Measurements from ENCODE around the gene SUMF1. TPM values are rescaled to one million over a fixed set of nuclear protein-coding genes. Genes with fewer than 3 reads are reported as not detected.

The SUMF1 gene
- total RNA-seq, 1 donor from 2014 or later, result 10.6 TPM

DNA sequence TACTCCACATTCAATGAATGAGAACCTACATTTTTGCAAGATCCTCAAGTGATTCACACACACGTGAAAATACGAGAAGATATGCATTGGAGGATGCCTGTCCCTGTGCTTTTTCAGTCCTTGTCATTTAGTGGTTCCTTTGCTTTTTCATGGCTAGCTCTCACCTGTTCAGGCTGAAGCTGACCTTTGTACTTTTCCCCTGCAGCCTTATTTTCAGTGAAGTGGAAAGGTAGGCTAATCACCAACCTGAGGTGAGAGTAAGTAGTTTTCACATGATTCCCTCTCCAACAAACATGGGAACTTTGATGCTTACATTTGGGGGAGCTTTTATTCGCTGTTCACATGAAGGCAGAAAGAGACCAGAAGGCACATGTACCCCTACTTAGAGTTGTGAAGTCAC lies 34.4 kb upstream of the SUMF1 start:
- Mint-ChIP-seq H3K4me1 (no peaks in the 10 kb centered on the region), H3K36me3 (ENCODE audit: low read depth) (no peaks in the 10 kb centered on the region), H3K9me3 (no peaks in the 10 kb centered on the region), H3K4me3 (no peak overlapping the region), H3K27me3 (ENCODE audit: low read depth) (peaks cover 2% of the 10 kb centered on the region), H3K27ac (ENCODE audit: unreplicated experiment) (no peak overlapping the region)
- DNase-seq (ENCODE audit: low read depth, low spot score), result no peak
- TF ChIP-seq, protein P1, sequence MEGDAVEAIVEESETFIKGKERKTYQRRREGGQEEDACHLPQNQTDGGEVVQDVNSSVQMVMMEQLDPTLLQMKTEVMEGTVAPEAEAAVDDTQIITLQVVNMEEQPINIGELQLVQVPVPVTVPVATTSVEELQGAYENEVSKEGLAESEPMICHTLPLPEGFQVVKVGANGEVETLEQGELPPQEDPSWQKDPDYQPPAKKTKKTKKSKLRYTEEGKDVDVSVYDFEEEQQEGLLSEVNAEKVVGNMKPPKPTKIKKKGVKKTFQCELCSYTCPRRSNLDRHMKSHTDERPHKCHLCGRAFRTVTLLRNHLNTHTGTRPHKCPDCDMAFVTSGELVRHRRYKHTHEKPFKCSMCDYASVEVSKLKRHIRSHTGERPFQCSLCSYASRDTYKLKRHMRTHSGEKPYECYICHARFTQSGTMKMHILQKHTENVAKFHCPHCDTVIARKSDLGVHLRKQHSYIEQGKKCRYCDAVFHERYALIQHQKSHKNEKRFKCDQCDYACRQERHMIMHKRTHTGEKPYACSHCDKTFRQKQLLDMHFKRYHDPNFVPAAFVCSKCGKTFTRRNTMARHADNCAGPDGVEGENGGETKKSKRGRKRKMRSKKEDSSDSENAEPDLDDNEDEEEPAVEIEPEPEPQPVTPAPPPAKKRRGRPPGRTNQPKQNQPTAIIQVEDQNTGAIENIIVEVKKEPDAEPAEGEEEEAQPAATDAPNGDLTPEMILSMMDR (conservative IDR thresholded peaks at IDR 0.05), result no peak

DNA sequence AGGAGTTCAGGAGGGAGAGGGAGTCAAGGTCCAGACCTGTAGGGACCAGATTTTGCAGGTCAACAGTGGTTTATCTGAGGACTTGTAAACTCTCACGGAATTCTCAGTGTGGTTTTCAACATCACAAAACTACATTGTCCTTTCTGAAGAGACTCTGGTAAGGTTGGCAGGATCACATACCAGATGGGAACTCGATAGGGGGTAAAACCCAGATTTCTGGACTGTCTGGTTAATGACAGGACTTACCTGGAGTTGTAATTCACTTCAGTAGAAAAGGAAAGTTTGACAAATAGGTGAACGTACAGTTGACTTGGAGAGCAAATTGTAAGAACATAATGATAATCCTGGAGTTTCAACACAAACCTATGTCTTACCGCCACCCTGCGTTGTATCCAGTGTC lies 31.4 kb upstream of the SUMF1 start:
- H3K27ac Mint-ChIP-seq (ENCODE audit: unreplicated experiment), result no peak overlapping the region
- peaks cover 28% of the 10 kb centered on the region for H3K27me3 Mint-ChIP-seq (ENCODE audit: low read depth)
- TF ChIP-seq, protein P1 (conservative IDR thresholded peaks at IDR 0.05), result no peak
- DNase-seq (ENCODE audit: low read depth, low spot score), result no peak
- H3K36me3 Mint-ChIP-seq (ENCODE audit: low read depth), result no peaks in the 10 kb centered on the region
- H3K4me3 Mint-ChIP-seq, result no peak overlapping the region
- no peaks in the 10 kb centered on the region for H3K9me3 Mint-ChIP-seq
- peaks cover 9% of the 10 kb centered on the region for H3K4me1 Mint-ChIP-seq

DNA sequence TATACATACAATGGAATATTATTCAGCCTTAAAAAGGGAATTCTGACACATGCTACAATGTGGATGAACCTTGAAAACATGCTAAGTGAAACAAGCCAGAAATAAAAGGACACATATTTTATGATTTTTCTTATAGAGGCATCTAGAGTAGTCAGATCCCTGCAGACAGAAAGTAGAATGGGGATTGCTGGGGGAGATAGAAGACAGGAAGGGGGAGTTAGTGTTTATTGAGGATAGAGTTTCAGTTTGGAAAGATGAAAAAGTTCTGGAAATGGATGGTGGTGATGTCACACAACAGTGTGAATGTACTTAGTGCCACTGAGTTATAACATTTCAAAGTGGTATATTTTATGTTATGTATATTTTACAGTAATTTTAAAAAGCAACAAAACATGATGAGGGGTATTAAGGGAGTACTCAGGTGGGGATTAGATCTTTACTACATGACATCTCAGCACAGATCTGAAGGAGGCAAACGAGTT lies 30.8 kb upstream of the SUMF1 start:
- H3K27ac Mint-ChIP-seq (ENCODE audit: unreplicated experiment), result no peak overlapping the region
- no peaks in the 10 kb centered on the region for H3K9me3 Mint-ChIP-seq

GRCh38 chr3:4497005-4497692 lies 30.1 kb upstream of the SUMF1 start:
- Mint-ChIP-seq H3K9me3 (no peaks in the 10 kb centered on the region), H3K27me3 (ENCODE audit: low read depth) (peaks cover 38% of the 10 kb centered on the region), H3K36me3 (ENCODE audit: low read depth) (no peaks in the 10 kb centered on the region), H3K4me1 (peaks cover 10% of the 10 kb centered on the region), H3K27ac (ENCODE audit: unreplicated experiment) (no peak overlapping the region), H3K4me3 (no peak overlapping the region)
- DNase-seq (ENCODE audit: low read depth, low spot score), result no peak
- TF ChIP-seq, protein P1 (conservative IDR thresholded peaks at IDR 0.05), result no peak

More for the DNA sequence above, 30.8 kb upstream of the SUMF1 start:
- no peak overlapping the region for H3K4me3 Mint-ChIP-seq
- no peaks in the 10 kb centered on the region for H3K36me3 Mint-ChIP-seq (ENCODE audit: low read depth)
- TF ChIP-seq, protein P1 (conservative IDR thresholded peaks at IDR 0.05), result no peak
- DNase-seq (ENCODE audit: low read depth, low spot score), result no peak
- H3K27me3 Mint-ChIP-seq (ENCODE audit: low read depth), result peaks cover 32% of the 10 kb centered on the region
- H3K4me1 Mint-ChIP-seq, result peaks cover 9% of the 10 kb centered on the region

DNA sequence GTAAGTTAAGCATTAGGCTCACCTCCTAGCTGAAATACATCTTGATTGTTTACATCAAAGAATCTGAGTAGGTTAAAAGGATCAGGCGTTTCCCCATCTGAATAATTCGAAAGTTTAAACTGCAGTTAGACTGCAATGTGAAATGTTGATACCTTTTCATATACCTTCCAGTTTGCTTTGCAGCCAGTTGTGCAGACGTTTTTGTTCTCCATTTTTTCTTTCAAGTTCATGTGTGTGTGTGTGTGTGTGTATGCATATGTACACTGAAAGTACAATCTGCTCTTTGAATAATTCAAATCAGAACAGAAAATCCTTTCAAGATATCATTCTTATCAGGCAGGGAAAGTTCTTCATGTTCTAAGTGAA lies 29.0 kb upstream of the SUMF1 start:
- H3K36me3 Mint-ChIP-seq (ENCODE audit: low read depth), result no peaks in the 10 kb centered on the region
- H3K9me3 Mint-ChIP-seq, result no peaks in the 10 kb centered on the region
- H3K4me1 Mint-ChIP-seq, result peaks cover 12% of the 10 kb centered on the region
- peak overlapping the region; percentile 5 for H3K4me3 Mint-ChIP-seq
- TF ChIP-seq, protein P1 (conservative IDR thresholded peaks at IDR 0.05), result no peak
- peaks cover 49% of the 10 kb centered on the region for H3K27me3 Mint-ChIP-seq (ENCODE audit: low read depth)
- no peak overlapping the region for H3K27ac Mint-ChIP-seq (ENCODE audit: unreplicated experiment)
- no peak for DNase-seq (ENCODE audit: low read depth, low spot score)

All from neural crest cell (in vitro differentiated cells).